Epithelial cell of proximal tubule (primary cell): ENCODE measurements around the gene TAF1A. TPM values are rescaled to one million over a fixed set of nuclear protein-coding genes. Genes with fewer than 3 reads are reported as not detected.
A peak's percentile ranks its signal among the peaks of the same experiment; 100 is the strongest.
"Not testable (repeated sequence)": the region's sequence is repeated elsewhere in the genome, so short reads cannot be mapped to it uniquely, and the experiment has no call there.

Experiments used
- DNase-seq: peaks from one replicate; pipeline ENCODE4 v3.0.0-alpha.2; 2011; ENCODE audit warnings: low read depth
- H3K4me3 ChIP-seq: 2 replicates; pipeline ENCODE4 v1.5.1; 2011; ENCODE audit warnings: low read depth, mild to moderate bottlenecking, low read length
- CTCF ChIP-seq: conservative IDR thresholded peaks from 2 replicates; pipeline ENCODE4 v1.5.1; 2012; ENCODE audit warnings: low read depth, mild to moderate bottlenecking, low read length
- total RNA-seq: library from RNA; depleted of rRNA; stranded (reverse); fragments of >200 nt; gene quantifications from 2 replicates; pipeline ENCODE4 v1.2.3, GENCODE V29; 2015

The TAF1A gene
- total RNA-seq, 1 donor from 2014 or later, result 10.5 TPM

- no peak for TF ChIP-seq CTCF
- DNase-seq, result peak; percentile 76
- peak overlapping the region; percentile 63 for H3K4me3 ChIP-seq
Measured at GRCh38 chr1:222617367-222617951, 27.7 kb upstream of the TAF1A start.

GRCh38 chr1:222616525-222616924, 26.8 kb upstream of the TAF1A start:
- peak; percentile 61 for DNase-seq
- no peak for TF ChIP-seq CTCF
- no peak overlapping the region for H3K4me3 ChIP-seq

- H3K4me3 ChIP-seq, result no peak overlapping the region
- DNase-seq, result no peak
- no peak for TF ChIP-seq CTCF
Measured at GRCh38 chr1:222613627-222614026, 23.9 kb upstream of the TAF1A start.

- no peak for TF ChIP-seq CTCF
- no peak for DNase-seq
- H3K4me3 ChIP-seq, result no peak overlapping the region
Measured at GRCh38 chr1:222610728-222611127, 21.0 kb upstream of the TAF1A start.

- not testable (repeated sequence) for DNase-seq, H3K4me3 ChIP-seq
Measured at GRCh38 chr1:222609111-222609510, 19.4 kb upstream of the TAF1A start.

GRCh38 chr1:222606757-222607156, 17.0 kb upstream of the TAF1A start:
- no peak for TF ChIP-seq CTCF
- DNase-seq, result no peak
- H3K4me3 ChIP-seq, result no peak overlapping the region

GRCh38 chr1:222601257-222601656, 11.5 kb upstream of the TAF1A start:
- no peak for DNase-seq
- H3K4me3 ChIP-seq, result no peak overlapping the region
- no peak for TF ChIP-seq CTCF
